Urothelium cell line (cell line): Measurements from ENCODE around the gene ZGLP1.

ENCODE experiments used
- DNase-seq: peaks from one replicate; pipeline ENCODE4 v3.0.0; 2011; ENCODE audit warnings: low spot score, mixed read lengths
- FAIRE-seq: peaks from 2 replicates; lab custom pipeline; 2011; peaks lifted over from hg19 to GRCh38; lab: Jason Lieb, UNC

The ZGLP1 gene

DNA sequence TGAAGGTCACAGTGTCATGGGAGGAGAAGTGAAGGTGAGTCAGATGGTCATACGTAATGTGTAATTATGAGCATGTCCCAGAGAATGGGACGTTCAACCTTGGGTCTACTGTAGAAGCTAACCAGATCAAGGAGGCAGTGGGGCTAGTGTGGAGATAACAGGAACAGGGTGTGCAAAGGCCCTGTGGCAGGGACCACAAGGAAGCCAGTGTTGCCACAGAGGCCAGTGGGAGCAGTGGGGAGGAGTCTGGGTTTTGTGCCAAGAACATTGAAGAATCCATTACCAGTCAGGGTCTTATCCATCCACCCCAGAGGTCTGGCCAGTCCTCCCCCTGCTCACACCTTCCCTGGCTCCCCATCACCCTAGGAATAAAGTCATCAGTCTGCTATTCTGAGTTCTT lies 54.3 kb downstream of the ZGLP1 start:
- no peak for DNase-seq
- FAIRE-seq, result no peak
